ENCODE measurements around the gene SLC9A1. TPM values are rescaled to one million over a fixed set of nuclear protein-coding genes. Genes with fewer than 3 reads are reported as not detected.

Gene SLC9A1
- total RNA-seq: 4.9 and 6.7 TPM in 2 replicates

DNA sequence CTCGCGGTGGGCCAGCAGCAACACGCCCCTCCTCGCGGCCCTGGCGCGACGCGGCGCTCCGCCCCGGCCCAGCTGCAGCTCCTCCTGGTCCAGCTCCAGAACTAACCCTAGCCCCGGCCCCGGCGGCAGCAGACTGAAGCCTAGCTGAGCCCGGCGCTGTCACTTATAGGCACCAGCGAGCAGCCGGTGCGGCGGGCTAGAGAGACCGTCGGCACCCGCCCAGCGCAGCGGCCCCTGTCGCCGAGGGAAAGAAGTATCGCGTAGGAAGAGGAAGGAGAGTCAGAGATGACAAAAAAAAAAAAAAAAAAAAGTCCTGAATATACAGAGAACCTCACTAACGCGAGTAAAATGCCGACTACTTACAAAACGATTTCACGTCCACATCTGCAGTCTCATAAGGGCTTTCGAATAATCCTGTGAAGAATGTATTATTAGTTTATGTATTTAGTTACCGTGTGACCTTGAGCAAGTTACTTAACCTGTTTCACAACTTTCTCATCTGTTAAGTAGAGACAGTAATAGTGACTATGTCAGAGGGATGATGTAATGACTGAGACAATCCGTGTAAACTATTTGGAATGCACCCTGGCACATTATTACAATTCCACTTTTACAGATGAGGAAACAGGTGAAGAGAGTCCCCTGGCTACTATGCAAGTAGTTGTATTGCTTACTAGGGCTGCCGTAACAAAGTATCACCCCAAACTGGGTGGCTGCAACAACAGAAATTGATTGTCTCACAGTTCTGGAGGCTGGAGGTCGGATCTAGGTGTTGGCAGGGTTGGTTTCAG is at the start of gene SLC9A1:
Gene SLC9A1, minus strand, starts transcription at position 135 of the 791 bp plus-strand sequence. CDS start 791 bp downstream, outside the sequence.

Other genes starting within 250 kb of the SLC9A1 start
- not detected in 2 replicates for gene NR0B2, start 241.2 kb downstream of the SLC9A1 start, total RNA-seq
- 11.9 and 18.8 TPM in 2 replicates for gene NUDC, start 233.4 kb downstream of the SLC9A1 start, total RNA-seq
- gene KDF1, start 194.7 kb downstream of the SLC9A1 start, total RNA-seq: 14.2 and 21.1 TPM in 2 replicates
- gene TRNP1, start 161.4 kb downstream of the SLC9A1 start, total RNA-seq: 26.0 and 42.2 TPM in 2 replicates
- 50.1 and 60.7 TPM in 2 replicates for gene TENT5B, start 142.3 kb downstream of the SLC9A1 start, total RNA-seq
- gene WDTC1, start 79.5 kb upstream of the SLC9A1 start, total RNA-seq: 16.4 and 21.1 TPM in 2 replicates
- 15.1 and 21.2 TPM in 2 replicates for gene TMEM222, start 167.0 kb upstream of the SLC9A1 start, total RNA-seq
- 53.7 and 64.3 TPM in 2 replicates for gene SYTL1, start 186.9 kb upstream of the SLC9A1 start, total RNA-seq
- 20.7 and 26.6 TPM in 2 replicates for gene MAP3K6, start 211.8 kb upstream of the SLC9A1 start, total RNA-seq
- 0.43 TPM in 1 of 2 replicates, not detected in the other for gene FCN3, start 219.7 kb upstream of the SLC9A1 start, total RNA-seq
- gene CD164L2, start 228.2 kb upstream of the SLC9A1 start, total RNA-seq: 1.2 and 4.0 TPM in 2 replicates
- 0.24 TPM in 1 of 2 replicates, not detected in the other for gene GPR3, start 237.5 kb upstream of the SLC9A1 start, total RNA-seq